ENCODE results near the gene TMED8. TPM values are rescaled to one million over a fixed set of nuclear protein-coding genes. Genes with fewer than 3 reads are reported as not detected.

TMED8 gene
- total and polyA plus RNA-seq, 2 of the 13 experiments (the other 11 are each of a cell fraction or from before 2014, with no cell fraction given) = 6.0 to 11.7 TPM

- TF ChIP-seq, protein P1, sequence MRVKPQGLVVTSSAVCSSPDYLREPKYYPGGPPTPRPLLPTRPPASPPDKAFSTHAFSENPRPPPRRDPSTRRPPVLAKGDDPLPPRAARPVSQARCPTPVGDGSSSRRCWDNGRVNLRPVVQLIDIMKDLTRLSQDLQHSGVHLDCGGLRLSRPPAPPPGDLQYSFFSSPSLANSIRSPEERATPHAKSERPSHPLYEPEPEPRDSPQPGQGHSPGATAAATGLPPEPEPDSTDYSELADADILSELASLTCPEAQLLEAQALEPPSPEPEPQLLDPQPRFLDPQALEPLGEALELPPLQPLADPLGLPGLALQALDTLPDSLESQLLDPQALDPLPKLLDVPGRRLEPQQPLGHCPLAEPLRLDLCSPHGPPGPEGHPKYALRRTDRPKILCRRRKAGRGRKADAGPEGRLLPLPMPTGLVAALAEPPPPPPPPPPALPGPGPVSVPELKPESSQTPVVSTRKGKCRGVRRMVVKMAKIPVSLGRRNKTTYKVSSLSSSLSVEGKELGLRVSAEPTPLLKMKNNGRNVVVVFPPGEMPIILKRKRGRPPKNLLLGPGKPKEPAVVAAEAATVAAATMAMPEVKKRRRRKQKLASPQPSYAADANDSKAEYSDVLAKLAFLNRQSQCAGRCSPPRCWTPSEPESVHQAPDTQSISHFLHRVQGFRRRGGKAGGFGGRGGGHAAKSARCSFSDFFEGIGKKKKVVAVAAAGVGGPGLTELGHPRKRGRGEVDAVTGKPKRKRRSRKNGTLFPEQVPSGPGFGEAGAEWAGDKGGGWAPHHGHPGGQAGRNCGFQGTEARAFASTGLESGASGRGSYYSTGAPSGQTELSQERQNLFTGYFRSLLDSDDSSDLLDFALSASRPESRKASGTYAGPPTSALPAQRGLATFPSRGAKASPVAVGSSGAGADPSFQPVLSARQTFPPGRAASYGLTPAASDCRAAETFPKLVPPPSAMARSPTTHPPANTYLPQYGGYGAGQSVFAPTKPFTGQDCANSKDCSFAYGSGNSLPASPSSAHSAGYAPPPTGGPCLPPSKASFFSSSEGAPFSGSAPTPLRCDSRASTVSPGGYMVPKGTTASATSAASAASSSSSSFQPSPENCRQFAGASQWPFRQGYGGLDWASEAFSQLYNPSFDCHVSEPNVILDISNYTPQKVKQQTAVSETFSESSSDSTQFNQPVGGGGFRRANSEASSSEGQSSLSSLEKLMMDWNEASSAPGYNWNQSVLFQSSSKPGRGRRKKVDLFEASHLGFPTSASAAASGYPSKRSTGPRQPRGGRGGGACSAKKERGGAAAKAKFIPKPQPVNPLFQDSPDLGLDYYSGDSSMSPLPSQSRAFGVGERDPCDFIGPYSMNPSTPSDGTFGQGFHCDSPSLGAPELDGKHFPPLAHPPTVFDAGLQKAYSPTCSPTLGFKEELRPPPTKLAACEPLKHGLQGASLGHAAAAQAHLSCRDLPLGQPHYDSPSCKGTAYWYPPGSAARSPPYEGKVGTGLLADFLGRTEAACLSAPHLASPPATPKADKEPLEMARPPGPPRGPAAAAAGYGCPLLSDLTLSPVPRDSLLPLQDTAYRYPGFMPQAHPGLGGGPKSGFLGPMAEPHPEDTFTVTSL (CRISPR knock-in tag; IDR thresholded peaks at IDR 0.05; ENCODE audit: borderline replicate concordance) = no peak
- TF ChIP-seq SP140L (CRISPR knock-in tag; IDR thresholded peaks at IDR 0.05; ENCODE audit: borderline replicate concordance) (no peak), JDP2 (CRISPR knock-in tag; IDR thresholded peaks at IDR 0.05; ENCODE audit: borderline replicate concordance) (no peak), ZNF776 (CRISPR knock-in tag; IDR thresholded peaks at IDR 0.05) (no peak; the same call in 1 of the 2 replicates), ZNF234 (CRISPR knock-in tag; conservative IDR thresholded peaks at IDR 0.05) (no peak), ZNF816 (CRISPR knock-in tag; IDR thresholded peaks at IDR 0.05; ENCODE audit: borderline replicate concordance) (no peak), TP53 (CRISPR knock-in tag; conservative IDR thresholded peaks at IDR 0.05) (0 out of 2 replicates have a peak, but pooled peaks have one; percentile 59), DMTF1 (CRISPR knock-in tag; IDR thresholded peaks at IDR 0.05) (no peak), FOXA3 (CRISPR knock-in tag; IDR thresholded peaks at IDR 0.05) (no peak), ZNF672 (CRISPR knock-in tag; IDR thresholded peaks at IDR 0.05) (no peak), NFE2L1 (CRISPR knock-in tag; IDR thresholded peaks at IDR 0.05; ENCODE audit: borderline replicate concordance) (no peak)
- TF ChIP-seq, protein P2, sequence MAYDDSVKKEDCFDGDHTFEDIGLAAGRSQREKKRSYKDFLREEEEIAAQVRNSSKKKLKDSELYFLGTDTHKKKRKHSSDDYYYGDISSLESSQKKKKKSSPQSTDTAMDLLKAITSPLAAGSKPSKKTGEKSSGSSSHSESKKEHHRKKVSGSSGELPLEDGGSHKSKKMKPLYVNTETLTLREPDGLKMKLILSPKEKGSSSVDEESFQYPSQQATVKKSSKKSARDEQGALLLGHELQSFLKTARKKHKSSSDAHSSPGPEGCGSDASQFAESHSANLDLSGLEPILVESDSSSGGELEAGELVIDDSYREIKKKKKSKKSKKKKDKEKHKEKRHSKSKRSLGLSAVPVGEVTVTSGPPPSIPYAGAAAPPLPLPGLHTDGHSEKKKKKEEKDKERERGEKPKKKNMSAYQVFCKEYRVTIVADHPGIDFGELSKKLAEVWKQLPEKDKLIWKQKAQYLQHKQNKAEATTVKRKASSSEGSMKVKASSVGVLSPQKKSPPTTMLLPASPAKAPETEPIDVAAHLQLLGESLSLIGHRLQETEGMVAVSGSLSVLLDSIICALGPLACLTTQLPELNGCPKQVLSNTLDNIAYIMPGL (CRISPR knock-in tag; IDR thresholded peaks at IDR 0.05; ENCODE audit: borderline replicate concordance in 1 of 2, low read depth in 1 of 2) = peak; percentile 50 to 84; a peak in 3 of 4 replicates
- TF ChIP-seq, protein P3, sequence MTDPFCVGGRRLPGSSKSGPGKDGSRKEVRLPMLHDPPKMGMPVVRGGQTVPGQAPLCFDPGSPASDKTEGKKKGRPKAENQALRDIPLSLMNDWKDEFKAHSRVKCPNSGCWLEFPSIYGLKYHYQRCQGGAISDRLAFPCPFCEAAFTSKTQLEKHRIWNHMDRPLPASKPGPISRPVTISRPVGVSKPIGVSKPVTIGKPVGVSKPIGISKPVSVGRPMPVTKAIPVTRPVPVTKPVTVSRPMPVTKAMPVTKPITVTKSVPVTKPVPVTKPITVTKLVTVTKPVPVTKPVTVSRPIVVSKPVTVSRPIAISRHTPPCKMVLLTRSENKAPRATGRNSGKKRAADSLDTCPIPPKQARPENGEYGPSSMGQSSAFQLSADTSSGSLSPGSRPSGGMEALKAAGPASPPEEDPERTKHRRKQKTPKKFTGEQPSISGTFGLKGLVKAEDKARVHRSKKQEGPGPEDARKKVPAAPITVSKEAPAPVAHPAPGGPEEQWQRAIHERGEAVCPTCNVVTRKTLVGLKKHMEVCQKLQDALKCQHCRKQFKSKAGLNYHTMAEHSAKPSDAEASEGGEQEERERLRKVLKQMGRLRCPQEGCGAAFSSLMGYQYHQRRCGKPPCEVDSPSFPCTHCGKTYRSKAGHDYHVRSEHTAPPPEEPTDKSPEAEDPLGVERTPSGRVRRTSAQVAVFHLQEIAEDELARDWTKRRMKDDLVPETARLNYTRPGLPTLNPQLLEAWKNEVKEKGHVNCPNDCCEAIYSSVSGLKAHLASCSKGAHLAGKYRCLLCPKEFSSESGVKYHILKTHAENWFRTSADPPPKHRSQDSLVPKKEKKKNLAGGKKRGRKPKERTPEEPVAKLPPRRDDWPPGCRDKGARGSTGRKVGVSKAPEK (CRISPR knock-in tag; IDR thresholded peaks at IDR 0.05; ENCODE audit: borderline replicate concordance) = no peak
Measured at GRCh38 chr14:77376771-77377501, at the start of gene TMED8, which contains the start of gene SAMD15 (continued).
